GM21825 (cell line): ENCODE measurements around the gene TAB3.

ENCODE experiments used
- ATAC-seq: cut with Tn5 transposase; IDR thresholded peaks from one replicate; pipeline ENCODE4 v1.9.1; 2021; ENCODE audit warnings: mild to moderate bottlenecking, moderate library complexity; ENCODE audit not compliant: unreplicated experiment

Gene TAB3

GRCh38 chrX:30779453-30780030 lies 109.5 kb downstream of the TAB3 start:
- no peak for ATAC-seq

DNA sequence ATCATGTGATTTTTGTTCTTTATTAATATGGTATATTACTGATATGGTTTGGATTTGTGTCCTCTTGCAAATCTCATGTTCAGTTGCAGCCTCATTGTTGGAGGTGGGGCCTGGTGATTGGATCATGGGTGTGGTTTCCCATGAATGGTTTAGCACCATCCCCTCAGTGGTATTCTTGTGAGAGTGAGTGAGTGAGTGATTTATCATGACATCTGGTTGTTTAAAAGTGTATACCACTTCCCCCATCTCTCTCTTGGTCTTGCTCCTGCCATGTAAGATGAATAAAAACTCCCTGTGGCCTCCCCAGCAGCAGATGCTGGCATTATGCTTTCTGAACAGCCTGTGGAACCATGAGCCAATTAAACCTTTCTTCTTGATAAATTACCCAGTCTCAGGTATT lies 111.5 kb downstream of the TAB3 start:
- no peak for ATAC-seq
